H9 (cell line): Measurements from ENCODE around the gene APOM. TPM values are rescaled to one million over a fixed set of nuclear protein-coding genes. Genes with fewer than 3 reads are reported as not detected.

Experiments
- DNase-seq: peaks from one replicate; pipeline ENCODE4 v3.0.0-alpha.2; 2017
- H2AFZ ChIP-seq: one replicate; pipeline ENCODE4 v1.6.1; 2013; ENCODE audit warnings: mild to moderate bottlenecking, low read length, control low read depth, moderate library complexity
- H2AK5ac ChIP-seq: 2 replicates; pipeline ENCODE4 v1.6.1; 2013; ENCODE audit warnings: low read length, control low read depth, mixed read lengths; ENCODE audit not compliant: insufficient read length
- H2BK120ac ChIP-seq: one replicate; pipeline ENCODE4 v1.6.1; 2013; ENCODE audit warnings: low read depth, mild to moderate bottlenecking, low read length, control low read depth, inconsistent platforms; ENCODE audit not compliant: poor library complexity, severe bottlenecking
- H2BK12ac ChIP-seq: 2 replicates; pipeline ENCODE4 v1.6.1; 2013; ENCODE audit warnings: low read length, control low read depth, mixed read lengths, low read depth; ENCODE audit not compliant: insufficient read length
- H2BK15ac ChIP-seq: 2 replicates; pipeline ENCODE4 v1.6.1; 2013; ENCODE audit warnings: low read depth, low read length, control low read depth
- H2BK20ac ChIP-seq: one replicate; pipeline ENCODE4 v1.6.1; 2013; ENCODE audit warnings: low read depth, mild to moderate bottlenecking, low read length, control low read depth, inconsistent platforms; ENCODE audit not compliant: poor library complexity, severe bottlenecking
- H2BK5ac ChIP-seq: 2 replicates; pipeline ENCODE4 v1.6.1; 2013; ENCODE audit warnings: low read length, control low read depth, mixed read lengths; ENCODE audit not compliant: insufficient read length
- H3K14ac ChIP-seq: 2 replicates; pipeline ENCODE4 v1.6.1; 2013; ENCODE audit warnings: low read length, control low read depth; ENCODE audit not compliant: insufficient read depth
- H3K18ac ChIP-seq: 2 replicates; pipeline ENCODE4 v1.6.1; 2013; ENCODE audit warnings: low read depth, mild to moderate bottlenecking, mixed read lengths, low read length, control low read depth; ENCODE audit not compliant: insufficient read length
- H3K23ac ChIP-seq: 2 replicates; pipeline ENCODE4 v1.6.1; 2013; ENCODE audit warnings: low read length, control low read depth, mixed read lengths, low read depth; ENCODE audit not compliant: insufficient read length
- H3K23me2 ChIP-seq: 2 replicates; pipeline ENCODE4 v1.6.1; 2013; ENCODE audit warnings: low read depth, mild to moderate bottlenecking, mixed read lengths, low read length, control low read depth; ENCODE audit not compliant: insufficient read length, poor library complexity, severe bottlenecking
- H3K27ac ChIP-seq: 2 replicates; pipeline ENCODE4 v1.5.1; 2013; ENCODE audit warnings: low read length, control low read depth, mixed read lengths, low read depth; ENCODE audit not compliant: insufficient read length
- H3K27me3 ChIP-seq: 2 replicates; pipeline ENCODE4 v1.6.1; 2013; ENCODE audit warnings: low read length, control low read depth, inconsistent platforms; ENCODE audit not compliant: insufficient read depth
- H3K4ac ChIP-seq: 2 replicates; pipeline ENCODE4 v1.6.1; 2013; ENCODE audit warnings: low read depth, mild to moderate bottlenecking, control low read depth, inconsistent platforms, low read length, moderate library complexity
- H3K4me1 ChIP-seq: 2 replicates; pipeline ENCODE4 v1.6.1; 2013; ENCODE audit warnings: low read length, control low read depth, inconsistent platforms; ENCODE audit not compliant: insufficient read depth
- H3K4me2 ChIP-seq: 2 replicates; pipeline ENCODE4 v1.6.1; 2013; ENCODE audit warnings: low read length, control low read depth, mixed read lengths; ENCODE audit not compliant: insufficient read length, insufficient read depth
- H3K56ac ChIP-seq: 2 replicates; pipeline ENCODE4 v1.6.1; 2013; ENCODE audit warnings: low read depth, mild to moderate bottlenecking, mixed read lengths, low read length, control low read depth; ENCODE audit not compliant: insufficient read length
- H3K79me1 ChIP-seq: 2 replicates; pipeline ENCODE4 v1.6.1; 2013; ENCODE audit warnings: low read depth, mild to moderate bottlenecking, moderate library complexity, low read length, control low read depth, inconsistent platforms; ENCODE audit not compliant: insufficient read depth, poor library complexity, severe bottlenecking
- H3K79me2 ChIP-seq: 2 replicates; pipeline ENCODE4 v1.6.1; 2013; ENCODE audit warnings: low read length, control low read depth, inconsistent platforms; ENCODE audit not compliant: insufficient read depth
- H3K9ac ChIP-seq: 2 replicates; pipeline ENCODE4 v1.6.1; 2013; ENCODE audit warnings: low read length, control low read depth, mixed read lengths; ENCODE audit not compliant: insufficient read length; ENCODE audit errors: extremely low read depth
- H3K9me3 ChIP-seq: one replicate; pipeline ENCODE4 v1.6.1; 2013; ENCODE audit warnings: low read depth, low read length, inconsistent platforms; ENCODE audit not compliant: control insufficient read depth
- H3T11ph ChIP-seq: one replicate; pipeline ENCODE4 v1.6.1; 2013; ENCODE audit warnings: mild to moderate bottlenecking, low read length, control low read depth, inconsistent platforms
- H4K20me1 ChIP-seq: one replicate; pipeline ENCODE4 v1.6.1; 2013; ENCODE audit not compliant: control insufficient read depth, insufficient read length, insufficient read depth
- H4K5ac ChIP-seq: 2 replicates; pipeline ENCODE4 v1.6.1; 2013; ENCODE audit warnings: low read depth, mild to moderate bottlenecking, mixed read lengths, low read length, control low read depth; ENCODE audit not compliant: insufficient read length
- H4K8ac ChIP-seq: replicated peaks from 2 replicates; pipeline ENCODE4 v1.6.1; 2013; ENCODE audit warnings: low read length, control low read depth, mixed read lengths, low read depth; ENCODE audit not compliant: insufficient read length
- H4K91ac ChIP-seq: 2 replicates; pipeline ENCODE4 v1.6.1; 2013; ENCODE audit warnings: low read depth, mild to moderate bottlenecking, moderate library complexity, mixed read lengths, low read length, control low read depth; ENCODE audit not compliant: insufficient read length
- H3K27ac Mint-ChIP-seq, 3 experiments: 2 replicates in 2 of 3; 3 replicates in 1 of 3; pipeline ENCODE4 v1.8.0; 2020 to 2021; ENCODE audit warnings: mixed read lengths in 3 of 3, mild to moderate bottlenecking in 1 of 3, moderate library complexity in 1 of 3
- H3K27me3 Mint-ChIP-seq: 2 replicates; pipeline ENCODE4 v1.8.0; 2021; ENCODE audit warnings: low read depth, mild to moderate bottlenecking, moderate library complexity, mixed read lengths
- H3K36me3 Mint-ChIP-seq, 3 experiments: 2 replicates in 2 of 3; 3 replicates in 1 of 3; pipeline ENCODE4 v1.8.0; 2020 to 2021; ENCODE audit warnings: low read depth in 3 of 3, mixed read lengths in 3 of 3; ENCODE audit not compliant: insufficient read depth in 1 of 3
- H3K4me1 Mint-ChIP-seq, 2 experiments: 2 replicates each; pipeline ENCODE4 v1.8.0; 2020; ENCODE audit warnings: mixed read lengths in 2 of 2
- H3K4me3 Mint-ChIP-seq, 2 experiments: 2 replicates in 1 of 2; 3 replicates in 1 of 2; pipeline ENCODE4 v1.8.0; 2020 to 2021; ENCODE audit warnings: mild to moderate bottlenecking in 2 of 2, mixed read lengths in 2 of 2, moderate library complexity in 1 of 2
- H3K9me3 Mint-ChIP-seq, 2 experiments: 2 replicates in 1 of 2; 3 replicates in 1 of 2; pipeline ENCODE4 v1.8.0; 2020; ENCODE audit warnings: mild to moderate bottlenecking in 2 of 2, mixed read lengths in 2 of 2, moderate library complexity in 1 of 2
- WGBS: extraction: QIAGEN DNeasy Blood & Tissue Kit; methylation state at CpG from one replicate; pipeline ENCODE4 v1.1.7; 2013; ENCODE audit warnings: missing lambda C conversion rate, low lambda C conversion rate, mixed read lengths; ENCODE audit not compliant: insufficient read length; ENCODE audit errors: extremely low coverage; 5-methylcytosine and 5-hydroxymethylcytosine counted together
- total RNA-seq: library from RNA; stranded (reverse); gene quantifications from 2 replicates; pipeline ENCODE4 v1.2.1, GENCODE V29; 2021
- TF ChIP-seq, protein P1 (sequence below): fragments of 200-600 bp; sonication (generic); conservative IDR thresholded peaks from 3 replicates; pipeline ENCODE4 v1.8.0; 2021; ENCODE audit warnings: antibody characterized with exemption, mild to moderate bottlenecking

Gene APOM
- total RNA-seq, 1 experiment from 2014 or later, result 3.6 TPM

DNA sequence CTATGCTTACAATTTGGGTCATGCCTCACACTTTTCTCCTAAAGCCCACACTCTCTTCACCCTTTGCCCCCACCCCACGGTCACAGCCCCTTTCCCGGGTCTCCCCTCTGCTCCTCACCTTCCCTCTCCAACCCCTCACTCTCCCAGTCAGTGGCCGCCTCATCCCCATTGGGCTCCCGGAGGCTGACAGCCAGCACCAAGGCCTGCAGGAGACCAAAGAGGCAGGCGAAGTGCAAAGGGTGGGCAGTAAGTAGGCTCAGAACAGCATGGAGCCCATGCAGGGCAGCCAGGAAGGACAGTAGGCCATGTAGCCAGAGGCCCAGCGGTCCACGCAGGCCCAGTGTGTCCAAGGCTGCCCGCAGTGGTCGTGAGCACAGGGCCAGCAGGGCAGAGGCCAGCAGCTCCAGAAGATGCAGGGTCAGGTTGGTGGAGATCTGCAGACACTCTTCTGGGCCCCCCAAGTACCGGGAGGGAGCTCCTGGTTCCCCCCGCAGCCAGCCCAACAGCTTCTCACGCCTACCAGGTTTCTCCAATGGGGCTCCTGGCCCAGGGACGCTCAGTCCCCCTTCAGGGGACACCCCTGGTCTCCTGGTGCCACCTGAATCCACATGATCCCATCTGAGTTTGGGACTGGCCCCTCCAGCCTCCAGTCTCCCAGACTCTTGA, 3.4 kb downstream of the APOM start:
- H3K4ac ChIP-seq, result no peak overlapping the region
- no peak overlapping the region for H3K14ac ChIP-seq
- H2BK20ac ChIP-seq, result no peak overlapping the region
- peak overlapping the region; percentile 73 for H3K4me2 ChIP-seq
- H3K9ac ChIP-seq, result no peak overlapping the region
- no peak overlapping the region for H4K5ac ChIP-seq
- H3K27ac ChIP-seq, result no peak overlapping the region
- H3K27me3 ChIP-seq, result no peaks in the 10 kb centered on the region
- H3K79me1 ChIP-seq, result peaks cover 13% of the 10 kb centered on the region
- H3K9me3 Mint-ChIP-seq, result no peaks in the 10 kb centered on the region
- no peaks in the 10 kb centered on the region; the same call in 1 of the 2 replicates for H3K27me3 Mint-ChIP-seq
- H2BK5ac ChIP-seq, result no peak overlapping the region
- DNase-seq, result no peak
- no peak overlapping the region for H3K18ac ChIP-seq
- no peak overlapping the region for H3K56ac ChIP-seq
- H3K27ac Mint-ChIP-seq, result no peak overlapping the region; a peak in 1 of 7 replicates
- no peaks in the 10 kb centered on the region for H4K20me1 ChIP-seq
- peak overlapping the region; percentile 87 to 92 for H3K4me3 Mint-ChIP-seq
- H2AFZ ChIP-seq, result no peak overlapping the region
- no peak overlapping the region for H4K91ac ChIP-seq
- no peak overlapping the region for H2AK5ac ChIP-seq
- peaks cover 7% of the 10 kb centered on the region for H3K23me2 ChIP-seq
- no peak overlapping the region for H3T11ph ChIP-seq
- WGBS, result no CpG with 5 or more reads among the region's 13 CpGs
- peaks cover 17 to 43% (median 36%) of the 10 kb centered on the region in 3 experiments; a peak in 6 of 7 replicates for H3K36me3 Mint-ChIP-seq
- no peak overlapping the region for H2BK15ac ChIP-seq
- TF ChIP-seq, protein P1, sequence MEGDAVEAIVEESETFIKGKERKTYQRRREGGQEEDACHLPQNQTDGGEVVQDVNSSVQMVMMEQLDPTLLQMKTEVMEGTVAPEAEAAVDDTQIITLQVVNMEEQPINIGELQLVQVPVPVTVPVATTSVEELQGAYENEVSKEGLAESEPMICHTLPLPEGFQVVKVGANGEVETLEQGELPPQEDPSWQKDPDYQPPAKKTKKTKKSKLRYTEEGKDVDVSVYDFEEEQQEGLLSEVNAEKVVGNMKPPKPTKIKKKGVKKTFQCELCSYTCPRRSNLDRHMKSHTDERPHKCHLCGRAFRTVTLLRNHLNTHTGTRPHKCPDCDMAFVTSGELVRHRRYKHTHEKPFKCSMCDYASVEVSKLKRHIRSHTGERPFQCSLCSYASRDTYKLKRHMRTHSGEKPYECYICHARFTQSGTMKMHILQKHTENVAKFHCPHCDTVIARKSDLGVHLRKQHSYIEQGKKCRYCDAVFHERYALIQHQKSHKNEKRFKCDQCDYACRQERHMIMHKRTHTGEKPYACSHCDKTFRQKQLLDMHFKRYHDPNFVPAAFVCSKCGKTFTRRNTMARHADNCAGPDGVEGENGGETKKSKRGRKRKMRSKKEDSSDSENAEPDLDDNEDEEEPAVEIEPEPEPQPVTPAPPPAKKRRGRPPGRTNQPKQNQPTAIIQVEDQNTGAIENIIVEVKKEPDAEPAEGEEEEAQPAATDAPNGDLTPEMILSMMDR, result no peak
- peaks cover 30 to 36% of the 10 kb centered on the region in 2 experiments for H3K4me1 Mint-ChIP-seq
- H3K79me2 ChIP-seq, result peaks cover 4% of the 10 kb centered on the region; the same call in 1 of the 2 replicates
- H2BK12ac ChIP-seq, result no peak overlapping the region
- no peaks in the 10 kb centered on the region for H3K9me3 ChIP-seq
- no peak overlapping the region for H2BK120ac ChIP-seq
- H3K23ac ChIP-seq, result no peak overlapping the region
- no peaks in the 10 kb centered on the region for H3K4me1 ChIP-seq
- no peak overlapping the region for H4K8ac ChIP-seq
